Erythroblast (primary cell): Measurements from ENCODE around the gene MPRIP.

Experiments
- GATA1 ChIP-seq: IDR thresholded peaks from 2 replicates; pipeline ENCODE4 v1.6.1; 2011; ENCODE audit warnings: low read depth, mild to moderate bottlenecking, control low read depth, low read length, moderate library complexity
- POLR2A ChIP-seq: IDR thresholded peaks from 2 replicates; pipeline ENCODE4 v1.6.1; 2011; ENCODE audit warnings: mild to moderate bottlenecking, low read length

DNA sequence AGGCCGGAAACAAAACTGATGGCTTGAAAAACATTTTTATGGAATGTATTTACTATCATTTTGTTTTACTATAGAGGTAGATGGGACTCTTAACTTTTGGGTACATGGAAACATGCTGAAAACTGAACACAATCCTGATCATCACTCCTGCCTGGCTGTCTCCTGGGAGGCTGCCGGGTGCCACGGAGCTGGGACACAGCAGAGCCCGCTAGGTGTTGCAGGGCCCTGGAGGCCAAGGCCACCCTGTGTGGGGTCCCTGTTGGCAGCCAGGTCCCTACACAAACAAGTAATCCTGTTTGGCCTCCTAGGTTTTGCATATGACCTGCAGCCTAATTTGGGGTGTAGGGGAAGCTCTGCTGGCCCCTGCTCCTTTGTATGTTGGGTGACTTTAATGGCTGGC is 146.3 kb downstream of the MPRIP start:
- TF ChIP-seq POLR2A (no peak), GATA1 (no peak)
